Measurements from ENCODE around the gene PRSS12. TPM values are rescaled to one million over a fixed set of nuclear protein-coding genes. Genes with fewer than 3 reads are reported as not detected.

Gene PRSS12
- total RNA-seq, 1 experiment from 2014 or later = 5.4 TPM

DNA sequence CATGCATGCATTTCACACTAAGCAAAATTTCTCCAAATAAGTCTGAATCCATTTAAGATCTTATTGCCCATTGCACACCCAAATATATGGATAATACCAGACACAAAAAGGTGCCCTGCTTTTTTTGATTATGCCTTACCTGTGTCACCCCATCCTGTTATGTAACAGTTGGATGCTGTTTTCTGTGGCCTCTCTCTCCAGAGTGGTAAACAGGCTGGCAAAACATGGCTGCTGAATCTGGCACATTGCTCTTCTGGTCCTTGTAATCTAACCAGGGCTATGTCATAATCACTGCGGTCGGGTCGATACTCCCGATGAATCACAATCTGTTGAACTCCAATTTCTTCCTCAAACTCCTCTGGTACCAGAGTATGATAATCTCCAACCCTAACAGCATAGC is 70.1 kb downstream of the PRSS12 start:
- DNase-seq = no peak
- Histone ChIP-seq H3K23me2 (ENCODE audit: insufficient read length, low read depth, low read length, poor library complexity, severe bottlenecking) (peaks cover 7% of the 10 kb centered on the region), H3K27ac (ENCODE audit: insufficient read length, low read depth, low read length) (no peak overlapping the region), H2BK20ac (ENCODE audit: low read depth, low read length, poor library complexity, severe bottlenecking) (no peak overlapping the region), H3K4me2 (ENCODE audit: insufficient read depth, insufficient read length, low read length) (no peak overlapping the region), H3K14ac (ENCODE audit: insufficient read depth, low read length) (no peak overlapping the region), H4K8ac (replicated peaks; ENCODE audit: insufficient read length, low read depth, low read length) (no peak overlapping the region), H2AFZ (ENCODE audit: low read length) (no peak overlapping the region), H3T11ph (ENCODE audit: low read length) (no peak overlapping the region), H4K20me1 (ENCODE audit: control insufficient read depth, insufficient read depth, insufficient read length) (no peaks in the 10 kb centered on the region), H3K79me1 (ENCODE audit: insufficient read depth, low read depth, low read length, poor library complexity, severe bottlenecking) (no peaks in the 10 kb centered on the region), H3K56ac (ENCODE audit: insufficient read length, low read depth, low read length) (no peak overlapping the region), H3K23ac (ENCODE audit: insufficient read length, low read depth, low read length) (no peak overlapping the region), H2BK12ac (ENCODE audit: insufficient read length, low read depth, low read length) (no peak overlapping the region), H2BK120ac (ENCODE audit: low read depth, low read length, poor library complexity, severe bottlenecking) (no peak overlapping the region), H3K9ac (ENCODE audit: extremely low read depth, insufficient read length, low read length) (no peak overlapping the region), H4K91ac (ENCODE audit: insufficient read length, low read depth, low read length) (no peak overlapping the region), H2BK5ac (ENCODE audit: insufficient read length, low read length) (no peak overlapping the region), H3K27me3 (ENCODE audit: insufficient read depth, low read length) (no peaks in the 10 kb centered on the region), H4K5ac (ENCODE audit: insufficient read length, low read depth, low read length) (no peak overlapping the region), H3K4ac (ENCODE audit: low read depth, low read length) (no peak overlapping the region), H3K9me3 (ENCODE audit: control insufficient read depth, low read depth, low read length) (no peaks in the 10 kb centered on the region), H3K79me2 (ENCODE audit: insufficient read depth, low read length) (peaks cover 5% of the 10 kb centered on the region; the same call in 1 of the 2 replicates), H3K18ac (ENCODE audit: insufficient read length, low read depth, low read length) (no peak overlapping the region), H2AK5ac (ENCODE audit: insufficient read length, low read length) (no peak overlapping the region), H2BK15ac (ENCODE audit: low read depth, low read length) (no peak overlapping the region), H3K4me1 (ENCODE audit: insufficient read depth, low read length) (no peaks in the 10 kb centered on the region)
- Mint-ChIP-seq H3K9me3 (peaks cover 0 to 2% of the 10 kb centered on the region in 2 experiments; a peak in 1 of 5 replicates), H3K27ac (peak overlapping the region in 1 of 3 experiments; percentile 0; a peak in 2 of 7 replicates), H3K4me3 (no peak overlapping the region), H3K36me3 (ENCODE audit: insufficient read depth in 1 of 3, low read depth in 3 of 3) (peaks cover 11 to 32% (median 21%) of the 10 kb centered on the region in 3 experiments), H3K4me1 (peaks cover 16 to 27% of the 10 kb centered on the region in 2 experiments), H3K27me3 (ENCODE audit: low read depth) (no peaks in the 10 kb centered on the region; the same call in 1 of the 2 replicates)
- WGBS (ENCODE audit: extremely low coverage, insufficient read length, low lambda C conversion rate) = no CpG with 5 or more reads among the region's 4 CpGs
- no peak for TF ChIP-seq CTCF (conservative IDR thresholded peaks at IDR 0.05)
